Karpas-422 (cell line): ENCODE results near the gene CELF4. TPM values are rescaled to one million over a fixed set of nuclear protein-coding genes. Genes with fewer than 3 reads are reported as not detected.

Experiments used
- DNase-seq: peaks from one replicate; pipeline ENCODE4 v3.0.0-alpha.2; 2015
- H2AFZ ChIP-seq: fragments of 200-600 bp; sonication (generic); 2 replicates; pipeline ENCODE4 v1.6.1; 2014; ENCODE audit warnings: antibody characterized with exemption, low read length, mixed read lengths
- H3K27ac ChIP-seq: fragments of 200-600 bp; sonication (generic); 2 replicates; pipeline ENCODE4 v1.5.1; 2014; ENCODE audit warnings: mild to moderate bottlenecking, low read length, moderate library complexity
- H3K27me3 ChIP-seq: fragments of 200-600 bp; sonication (generic); 2 replicates; pipeline ENCODE4 v1.6.1; 2014; ENCODE audit warnings: low read length, mixed read lengths
- H3K36me3 ChIP-seq: fragments of 200-600 bp; sonication (generic); 2 replicates; pipeline ENCODE4 v1.6.1; 2014; ENCODE audit warnings: low read length, mixed read lengths; ENCODE audit not compliant: insufficient read depth
- H3K4me1 ChIP-seq: fragments of 200-600 bp; sonication (generic); 2 replicates; pipeline ENCODE4 v1.6.1; 2014; ENCODE audit warnings: mild to moderate bottlenecking, low read length, mixed read lengths
- H3K4me2 ChIP-seq: fragments of 200-600 bp; sonication (generic); 2 replicates; pipeline ENCODE4 v1.6.1; 2014; ENCODE audit warnings: low read length, low read depth, mild to moderate bottlenecking; ENCODE audit not compliant: poor library complexity, severe bottlenecking
- H3K4me3 ChIP-seq: fragments of 200-600 bp; sonication (generic); 2 replicates; pipeline ENCODE4 v1.5.1; 2014; ENCODE audit warnings: mild to moderate bottlenecking, antibody characterized with exemption, low read length, mixed read lengths
- H3K79me2 ChIP-seq: fragments of 200-600 bp; sonication (generic); 2 replicates; pipeline ENCODE4 v1.6.1; 2014; ENCODE audit warnings: mild to moderate bottlenecking, low read length, mixed read lengths
- H3K9ac ChIP-seq: fragments of 200-600 bp; sonication (generic); 2 replicates; pipeline ENCODE4 v1.6.0; 2014; ENCODE audit warnings: low read length
- H3K9me2 ChIP-seq: fragments of 200-600 bp; sonication (generic), shearing (Covaris generic); replicated peaks from 2 replicates; pipeline ENCODE4 v1.6.0; 2014; ENCODE audit warnings: mild to moderate bottlenecking, low read length, moderate library complexity; ENCODE audit not compliant: insufficient read depth
- H3K9me3 ChIP-seq: fragments of 300-700, 200-600 bp; sonication (generic); 2 replicates; pipeline ENCODE4 v1.6.1; 2014; ENCODE audit warnings: low read length, mixed read lengths
- H4K20me1 ChIP-seq: fragments of 200-600 bp; sonication (generic); 2 replicates; pipeline ENCODE4 v1.6.1; 2014; ENCODE audit warnings: mild to moderate bottlenecking, antibody characterized with exemption, low read length, low read depth; ENCODE audit not compliant: insufficient read depth
- total RNA-seq: library from RNA; depleted of rRNA; stranded (reverse); fragments of >200 nt; shearing (Covaris generic); gene quantifications from 2 replicates; pipeline ENCODE4 v1.2.3, GENCODE V29; 2014; ENCODE audit warnings: low replicate concordance

Gene CELF4
- total RNA-seq, 1 experiment from 2014 or later = not detected

- H3K4me3 ChIP-seq = no peak overlapping the region
- no peak overlapping the region for H3K4me2 ChIP-seq
- no peak overlapping the region for H2AFZ ChIP-seq
- H3K27me3 ChIP-seq = no peaks in the 10 kb centered on the region
- H3K79me2 ChIP-seq = no peaks in the 10 kb centered on the region
- no peaks in the 10 kb centered on the region for H4K20me1 ChIP-seq
- H3K9ac ChIP-seq = no peak overlapping the region
- no peaks in the 10 kb centered on the region for H3K9me3 ChIP-seq
- no peaks in the 10 kb centered on the region for H3K4me1 ChIP-seq
- no peak overlapping the region for H3K27ac ChIP-seq
- no peaks in the 10 kb centered on the region for H3K9me2 ChIP-seq
- no peaks in the 10 kb centered on the region for H3K36me3 ChIP-seq
- no peak for DNase-seq
Measured at GRCh38 chr18:37425222-37425621, 140.4 kb downstream of the CELF4 start.

GRCh38 chr18:37424507-37424906, 141.1 kb downstream of the CELF4 start:
- DNase-seq = no peak
- Histone ChIP-seq H3K27ac (no peak overlapping the region), H3K4me2 (no peak overlapping the region), H3K4me1 (no peaks in the 10 kb centered on the region), H3K79me2 (no peaks in the 10 kb centered on the region), H3K4me3 (no peak overlapping the region), H3K9me2 (no peaks in the 10 kb centered on the region), H3K36me3 (no peaks in the 10 kb centered on the region), H3K27me3 (no peaks in the 10 kb centered on the region), H3K9me3 (no peaks in the 10 kb centered on the region), H3K9ac (no peak overlapping the region), H4K20me1 (no peaks in the 10 kb centered on the region), H2AFZ (no peak overlapping the region)

GRCh38 chr18:37422596-37422995, 143.0 kb downstream of the CELF4 start:
- Histone ChIP-seq H3K9me3 (no peaks in the 10 kb centered on the region), H3K4me1 (no peaks in the 10 kb centered on the region)

GRCh38 chr18:37422116-37422515, 143.5 kb downstream of the CELF4 start:
- H3K4me2 ChIP-seq = no peak overlapping the region
- H3K36me3 ChIP-seq = no peaks in the 10 kb centered on the region
- H3K27ac ChIP-seq = no peak overlapping the region
- H3K4me3 ChIP-seq = no peak overlapping the region
- H4K20me1 ChIP-seq = no peaks in the 10 kb centered on the region
- no peak overlapping the region for H2AFZ ChIP-seq
- H3K9me3 ChIP-seq = no peaks in the 10 kb centered on the region
- no peaks in the 10 kb centered on the region for H3K27me3 ChIP-seq
- DNase-seq = no peak
- no peaks in the 10 kb centered on the region for H3K4me1 ChIP-seq
- H3K9ac ChIP-seq = no peak overlapping the region
- no peaks in the 10 kb centered on the region for H3K79me2 ChIP-seq
- H3K9me2 ChIP-seq = no peaks in the 10 kb centered on the region

More at GRCh38 chr18:37422596-37422995, 143.0 kb downstream of the CELF4 start:
- Histone ChIP-seq H2AFZ (no peak overlapping the region), H3K27ac (no peak overlapping the region), H3K9ac (no peak overlapping the region), H3K9me2 (no peaks in the 10 kb centered on the region), H3K4me3 (no peak overlapping the region), H3K79me2 (no peaks in the 10 kb centered on the region), H4K20me1 (no peaks in the 10 kb centered on the region), H3K36me3 (no peaks in the 10 kb centered on the region), H3K4me2 (no peak overlapping the region), H3K27me3 (no peaks in the 10 kb centered on the region)
- DNase-seq = no peak

GRCh38 chr18:37421341-37422077, 144.1 kb downstream of the CELF4 start:
- H3K27me3 ChIP-seq = no peaks in the 10 kb centered on the region
- H3K9me2 ChIP-seq = no peaks in the 10 kb centered on the region
- no peak overlapping the region for H3K4me3 ChIP-seq
- no peak overlapping the region for H3K4me2 ChIP-seq
- no peaks in the 10 kb centered on the region for H3K9me3 ChIP-seq
- H3K4me1 ChIP-seq = no peaks in the 10 kb centered on the region
- no peak overlapping the region for H3K27ac ChIP-seq
- H2AFZ ChIP-seq = no peak overlapping the region
- H3K9ac ChIP-seq = no peak overlapping the region
- DNase-seq = no peak
- no peaks in the 10 kb centered on the region for H3K79me2 ChIP-seq
- no peaks in the 10 kb centered on the region for H3K36me3 ChIP-seq
- no peaks in the 10 kb centered on the region for H4K20me1 ChIP-seq

DNA sequence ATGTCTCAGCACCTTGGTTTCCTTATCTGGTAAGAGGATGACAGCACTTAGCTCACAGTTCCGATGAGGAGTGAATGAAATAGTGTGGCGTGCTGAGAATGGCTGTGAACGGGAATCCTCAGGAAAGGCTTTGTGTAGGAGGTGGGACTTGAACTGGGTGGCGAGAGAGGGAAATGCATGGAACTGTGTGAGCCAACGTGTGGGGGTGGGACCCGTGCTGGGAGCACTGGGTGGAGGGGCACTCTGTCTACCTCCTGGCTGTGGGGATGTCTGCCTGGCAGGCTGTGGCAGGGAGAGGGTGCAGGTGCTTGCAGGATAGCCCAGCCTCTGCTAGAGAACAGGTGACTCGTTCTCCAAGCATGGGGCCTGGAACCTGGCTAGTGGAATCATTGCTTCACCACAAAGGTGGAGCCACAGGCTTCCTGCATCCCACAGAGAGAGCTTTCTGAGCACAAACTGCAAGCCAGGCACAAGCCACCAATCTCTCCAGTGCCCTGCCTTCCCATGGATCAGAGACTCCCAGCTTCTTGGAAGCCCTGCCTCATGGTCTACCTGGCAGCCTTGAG, 145.2 kb downstream of the CELF4 start:
- Histone ChIP-seq H3K9ac (no peak overlapping the region), H3K4me3 (no peak overlapping the region), H3K4me2 (no peak overlapping the region), H3K79me2 (no peaks in the 10 kb centered on the region), H3K36me3 (no peaks in the 10 kb centered on the region), H3K27ac (no peak overlapping the region), H3K9me3 (no peaks in the 10 kb centered on the region), H3K9me2 (no peaks in the 10 kb centered on the region), H2AFZ (no peak overlapping the region), H3K27me3 (no peaks in the 10 kb centered on the region), H3K4me1 (no peaks in the 10 kb centered on the region), H4K20me1 (no peaks in the 10 kb centered on the region)
- DNase-seq = no peak

DNA sequence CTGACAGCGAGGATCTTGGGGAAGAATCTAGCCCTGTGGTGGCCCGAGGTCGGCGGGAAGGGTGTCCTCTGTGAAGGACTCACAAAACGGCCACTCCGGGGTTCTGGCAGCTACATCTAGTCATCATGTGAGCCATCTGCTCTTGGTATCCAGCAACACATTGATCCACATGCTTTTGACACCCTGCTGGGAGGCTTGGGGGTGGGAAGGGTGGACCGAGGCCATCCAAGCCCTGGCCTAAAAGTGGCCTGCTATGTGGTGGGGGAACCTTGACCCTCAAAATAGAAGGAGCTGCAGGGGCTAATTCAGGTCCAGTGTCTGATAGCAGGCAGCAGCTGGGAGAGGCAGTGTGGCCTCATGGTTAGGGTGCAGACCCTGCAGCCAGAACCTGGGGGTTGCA, 145.7 kb downstream of the CELF4 start:
- Histone ChIP-seq H3K4me2 (no peak overlapping the region), H3K27me3 (no peaks in the 10 kb centered on the region), H3K4me1 (no peaks in the 10 kb centered on the region), H3K79me2 (no peaks in the 10 kb centered on the region), H3K27ac (no peak overlapping the region), H3K9me3 (no peaks in the 10 kb centered on the region), H2AFZ (no peak overlapping the region), H3K4me3 (no peak overlapping the region), H3K9ac (no peak overlapping the region), H3K36me3 (no peaks in the 10 kb centered on the region), H4K20me1 (no peaks in the 10 kb centered on the region), H3K9me2 (no peaks in the 10 kb centered on the region)
- no peak for DNase-seq

DNA sequence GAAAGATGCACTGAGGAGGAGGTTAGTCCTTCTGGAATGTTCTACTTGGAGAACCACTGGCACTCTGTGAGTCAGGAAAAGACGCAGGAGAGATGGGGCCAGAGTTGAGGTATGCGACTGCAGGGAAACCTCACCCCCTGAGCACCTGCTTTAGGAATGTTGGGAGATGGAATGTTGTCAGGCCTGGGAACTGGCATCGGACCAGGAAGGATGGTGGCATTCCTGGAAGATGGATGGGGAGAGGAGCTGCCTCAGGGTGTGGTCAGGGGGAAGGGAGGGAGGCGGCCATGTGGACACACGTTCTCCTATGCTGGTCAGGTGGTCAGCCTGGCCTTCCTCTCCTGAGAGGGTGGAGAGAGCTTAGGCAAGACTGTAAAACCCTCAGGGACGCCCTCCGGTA, 146.3 kb downstream of the CELF4 start:
- Histone ChIP-seq H3K4me1 (no peaks in the 10 kb centered on the region), H3K4me2 (no peak overlapping the region), H3K4me3 (no peak overlapping the region), H4K20me1 (no peaks in the 10 kb centered on the region), H3K9me3 (no peaks in the 10 kb centered on the region), H3K27ac (no peak overlapping the region), H3K79me2 (no peaks in the 10 kb centered on the region), H3K9me2 (no peaks in the 10 kb centered on the region), H2AFZ (no peak overlapping the region), H3K36me3 (no peaks in the 10 kb centered on the region), H3K27me3 (no peaks in the 10 kb centered on the region), H3K9ac (no peak overlapping the region)
- no peak for DNase-seq
